ENCODE data around the gene CYB5RL.

- TF ChIP-seq CTCF (IDR thresholded peaks at IDR 0.05) (no peak), POLR2AphosphoS5 (IDR thresholded peaks at IDR 0.05) (no peak), EP300 (IDR thresholded peaks at IDR 0.05; ENCODE audit: low read depth) (no peak)
These were observed 34.7 kb downstream of the CYB5RL start for GRCh38 chr1:54165146-54165545.

Measured in transverse colon (tissue), 4 donors.